ENCODE measurements around the gene ANKRD55. TPM values are rescaled to one million over a fixed set of nuclear protein-coding genes. Genes with fewer than 3 reads are reported as not detected.

ANKRD55 gene
- total and polyA plus RNA-seq, 9 of the 15 experiments (the other 6 are each of a cell fraction or from before 2014, with no cell fraction given), result 3.4 to 10.6 (median 6.5) TPM

- H3K4me1 ChIP-seq (replicated peaks in 1 of 2; ENCODE audit: control insufficient read depth in 2 of 2, insufficient read depth in 2 of 2, low read length in 2 of 2), result peaks cover 3 to 5% of the 10 kb centered on the region in 2 experiments; a peak in 4 of 5 replicates
- in situ Hi-C loops (cut with MboI) (no loop called here), intact Hi-C loops (cut with micrococcal nuclease) (no loop called here)
These were observed 179.8 kb downstream of the ANKRD55 start for GRCh38 chr5:56053363-56053762.

More at GRCh38 chr5:56053363-56053762, 179.8 kb downstream of the ANKRD55 start:
- POLR2A ChIA-PET, result no interaction called here
- no peak overlapping the region for H3K4me3 ChIP-seq
- H3K9me3 ChIP-seq (replicated peaks; ENCODE audit: control insufficient read depth, insufficient read depth, low read depth, low read length), result peaks cover 5% of the 10 kb centered on the region
- no peaks in the 10 kb centered on the region for H3K9me1 ChIP-seq (ENCODE audit: control insufficient read depth, insufficient read depth, low read length)
- H3K4me2 ChIP-seq (ENCODE audit: insufficient read depth, low read length), result no peak overlapping the region
- no peak overlapping the region for H2AFZ ChIP-seq (ENCODE audit: low read depth, low read length)
- BruUV-seq (replicated peaks), result no TSS peak
- CTCF ChIA-PET (ENCODE audit: low intra/inter-chr PET ratio), result no interaction called here
- 39% methylated on average over 4 of the region's 4 CpGs for WGBS (ENCODE audit: insufficient coverage, low coverage, missing lambda C conversion rate)
- H3K9ac ChIP-seq (ENCODE audit: insufficient read depth in 1 of 2, low read depth in 2 of 2, low read length in 2 of 2), result no peak overlapping the region
- no peaks in the 10 kb centered on the region for H3K79me2 ChIP-seq (ENCODE audit: control insufficient read depth, insufficient read depth, low read length)
- DNase-seq (ENCODE audit: extremely low read depth in 1 of 4, low spot score in 3 of 4) (no peak), FAIRE-seq (no peak), ATAC-seq (no peak)
- TF ChIP-seq SLC30A9 (CRISPR knock-in tag; IDR thresholded peaks at IDR 0.05), result no peak
- TF ChIP-seq CBX3 (IDR thresholded peaks at IDR 0.05; ENCODE audit: borderline replicate concordance in 1 of 2, low read length in 2 of 2), result 0 out of 3 replicates have a peak, but pooled peaks of 1 of the 2 experiments have one; percentile 34
- no peak for TF ChIP-seq KLF6 (CRISPR knock-in tag; IDR thresholded peaks at IDR 0.05; ENCODE audit: borderline replicate concordance)
- TF ChIP-seq PBX2 (CRISPR knock-in tag; IDR thresholded peaks at IDR 0.05; ENCODE audit: low read depth), result no peak
- no peak for TF ChIP-seq PBX2 (tag; conservative IDR thresholded peaks at IDR 0.05; ENCODE audit: low read depth)
- no peak for TF ChIP-seq NFXL1 (CRISPR knock-in tag; IDR thresholded peaks at IDR 0.05)
- peak; percentile 78 for TF ChIP-seq ZFP1 (CRISPR knock-in tag; IDR thresholded peaks at IDR 0.05)
- no peak for TF ChIP-seq NFE2 (IDR thresholded peaks at IDR 0.05; ENCODE audit: low read depth)
- no peak for TF ChIP-seq MECOM (CRISPR knock-in tag; IDR thresholded peaks at IDR 0.05)
- no peak for TF ChIP-seq EGR1 (conservative IDR thresholded peaks at IDR 0.05)
- TF ChIP-seq ARID3B (CRISPR knock-in tag; IDR thresholded peaks at IDR 0.05; ENCODE audit: borderline replicate concordance), result no peak
- H3K36me3 ChIP-seq (ENCODE audit: control insufficient read depth, insufficient read depth, low read length), result no peaks in the 10 kb centered on the region
- no peaks in the 10 kb centered on the region for H3K27me3 ChIP-seq (ENCODE audit: control insufficient read depth in 2 of 2, insufficient read depth in 2 of 2, low read length in 2 of 2)
- H3K27ac ChIP-seq (ENCODE audit: extremely low read depth, low read depth, low read length), result no peak overlapping the region
- no peaks in the 10 kb centered on the region for H4K20me1 ChIP-seq (replicated peaks; ENCODE audit: control insufficient read depth, insufficient read depth, low read length)

Data from K562 (cell line).